Mesothelial cell of epicardium (in vitro differentiated cells): ENCODE data around the gene RPRML. TPM values are rescaled to one million over a fixed set of nuclear protein-coding genes. Genes with fewer than 3 reads are reported as not detected.
"Not testable (repeated sequence)": the region's sequence is repeated elsewhere in the genome, so short reads cannot be mapped to it uniquely, and the experiment has no call there.

Experiments used
- DNase-seq, 2 experiments: peaks; one replicate each; pipeline ENCODE4 v3.0.0; 2021; ENCODE audit warnings: low spot score in 2 of 2; ENCODE audit not compliant: unreplicated experiment in 2 of 2
- H3K27ac Mint-ChIP-seq: 2 replicates; pipeline ENCODE4 v1.8.0; 2021; ENCODE audit warnings: mixed read lengths
- H3K27me3 Mint-ChIP-seq: 2 replicates; pipeline ENCODE4 v1.8.0; 2021; ENCODE audit warnings: low read depth, mixed read lengths
- H3K36me3 Mint-ChIP-seq: 2 replicates; pipeline ENCODE4 v1.8.0; 2021; ENCODE audit warnings: mixed read lengths
- H3K4me1 Mint-ChIP-seq: 2 replicates; pipeline ENCODE4 v1.8.0; 2021; ENCODE audit warnings: mixed read lengths
- H3K4me3 Mint-ChIP-seq: 2 replicates; pipeline ENCODE4 v1.8.0; 2021; ENCODE audit warnings: mild to moderate bottlenecking, moderate library complexity, mixed read lengths
- H3K9me3 Mint-ChIP-seq: 2 replicates; pipeline ENCODE4 v1.8.0; 2021; ENCODE audit warnings: mixed read lengths
- total RNA-seq: library from RNA; stranded (reverse); gene quantifications from 3 replicates; pipeline ENCODE4 v1.2.1, GENCODE V29; 2021
- TF ChIP-seq, protein P1 (sequence below): fragments of 200-600 bp; sonication (generic); IDR thresholded peaks from one replicate; pipeline ENCODE4 v1.5.0; 2021; ENCODE audit warnings: antibody characterized with exemption; ENCODE audit not compliant: unreplicated experiment

RPRML gene
- not detected in 3 replicates for total RNA-seq

DNA sequence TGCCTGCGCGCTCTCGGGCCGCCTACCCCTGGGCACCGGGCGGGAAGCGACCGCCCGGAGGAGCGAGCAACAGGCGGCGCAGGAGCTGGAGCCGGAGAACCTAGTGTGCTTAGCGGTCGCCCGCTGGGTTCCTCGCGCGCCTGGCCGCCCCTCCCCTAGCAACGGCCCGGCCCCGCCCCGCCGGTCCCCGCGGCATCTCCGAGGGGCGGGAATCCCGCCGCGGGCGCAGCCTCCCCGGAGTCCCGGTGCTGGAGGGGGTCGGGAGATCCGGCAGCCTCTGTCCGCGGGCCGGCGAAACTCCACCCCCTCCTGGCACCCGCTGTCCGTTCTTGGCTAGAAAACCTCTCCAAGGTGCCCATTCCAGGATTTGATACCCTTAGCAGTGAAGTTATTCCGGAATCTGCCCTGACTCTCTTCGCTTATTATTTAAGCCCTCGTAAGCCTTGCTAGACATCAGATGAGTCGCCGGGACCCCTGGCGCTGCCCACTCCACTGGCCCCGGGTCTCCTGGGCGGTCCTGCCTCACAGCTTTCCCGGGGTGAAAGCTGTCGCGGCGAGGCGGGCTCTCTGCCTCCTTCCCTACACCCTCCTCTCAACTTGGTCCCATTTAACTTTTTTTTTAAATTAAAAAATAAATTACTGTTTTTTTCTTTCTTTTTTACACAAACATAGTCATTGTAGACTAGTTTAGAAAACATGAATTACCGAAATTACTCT lies at the start of gene RPRML:
TSS of gene RPRML (minus strand) at position 107 of the 717 bp plus-strand sequence. CDS start 246 bp downstream, outside the sequence.
- no peaks in the 10 kb centered on the region for H3K9me3 Mint-ChIP-seq
- no peak within 1 kb of the TSS for H3K27ac Mint-ChIP-seq
- peak in 1 of 2 experiments; percentile 54 for DNase-seq
- H3K27me3 Mint-ChIP-seq: peaks cover 74% of the 10 kb centered on the region
- H3K4me3 Mint-ChIP-seq: peak within 1 kb of the TSS; percentile 78
- peaks cover 9% of the 10 kb centered on the region for H3K4me1 Mint-ChIP-seq
- H3K36me3 Mint-ChIP-seq: no peaks in the 10 kb centered on the region
- TF ChIP-seq, protein P1, sequence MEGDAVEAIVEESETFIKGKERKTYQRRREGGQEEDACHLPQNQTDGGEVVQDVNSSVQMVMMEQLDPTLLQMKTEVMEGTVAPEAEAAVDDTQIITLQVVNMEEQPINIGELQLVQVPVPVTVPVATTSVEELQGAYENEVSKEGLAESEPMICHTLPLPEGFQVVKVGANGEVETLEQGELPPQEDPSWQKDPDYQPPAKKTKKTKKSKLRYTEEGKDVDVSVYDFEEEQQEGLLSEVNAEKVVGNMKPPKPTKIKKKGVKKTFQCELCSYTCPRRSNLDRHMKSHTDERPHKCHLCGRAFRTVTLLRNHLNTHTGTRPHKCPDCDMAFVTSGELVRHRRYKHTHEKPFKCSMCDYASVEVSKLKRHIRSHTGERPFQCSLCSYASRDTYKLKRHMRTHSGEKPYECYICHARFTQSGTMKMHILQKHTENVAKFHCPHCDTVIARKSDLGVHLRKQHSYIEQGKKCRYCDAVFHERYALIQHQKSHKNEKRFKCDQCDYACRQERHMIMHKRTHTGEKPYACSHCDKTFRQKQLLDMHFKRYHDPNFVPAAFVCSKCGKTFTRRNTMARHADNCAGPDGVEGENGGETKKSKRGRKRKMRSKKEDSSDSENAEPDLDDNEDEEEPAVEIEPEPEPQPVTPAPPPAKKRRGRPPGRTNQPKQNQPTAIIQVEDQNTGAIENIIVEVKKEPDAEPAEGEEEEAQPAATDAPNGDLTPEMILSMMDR: no peak

DNA sequence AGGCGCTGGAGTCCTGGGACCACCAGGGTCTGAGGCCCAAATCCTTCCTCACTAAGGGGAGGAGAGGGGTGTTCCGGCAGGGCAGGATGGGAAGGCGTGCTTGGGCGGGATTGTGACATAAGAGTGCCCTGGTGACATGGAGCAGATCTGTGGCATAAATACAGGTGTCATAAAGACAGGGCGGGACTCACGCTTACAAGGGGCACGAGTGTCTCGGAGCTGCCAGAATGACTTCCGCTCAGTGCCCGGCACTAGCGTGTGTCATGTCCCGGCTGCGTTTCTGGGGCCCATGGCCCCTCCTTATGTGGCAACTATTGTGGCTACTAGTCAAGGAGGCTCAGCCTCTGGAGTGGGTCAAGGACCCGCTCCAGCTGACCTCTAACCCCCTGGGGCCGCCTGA lies 37.9 kb upstream of the RPRML start:
- not testable (repeated sequence) for H3K36me3 Mint-ChIP-seq, DNase-seq, H3K27ac Mint-ChIP-seq, H3K4me3 Mint-ChIP-seq, H3K9me3 Mint-ChIP-seq, H3K27me3 Mint-ChIP-seq, H3K4me1 Mint-ChIP-seq

DNA sequence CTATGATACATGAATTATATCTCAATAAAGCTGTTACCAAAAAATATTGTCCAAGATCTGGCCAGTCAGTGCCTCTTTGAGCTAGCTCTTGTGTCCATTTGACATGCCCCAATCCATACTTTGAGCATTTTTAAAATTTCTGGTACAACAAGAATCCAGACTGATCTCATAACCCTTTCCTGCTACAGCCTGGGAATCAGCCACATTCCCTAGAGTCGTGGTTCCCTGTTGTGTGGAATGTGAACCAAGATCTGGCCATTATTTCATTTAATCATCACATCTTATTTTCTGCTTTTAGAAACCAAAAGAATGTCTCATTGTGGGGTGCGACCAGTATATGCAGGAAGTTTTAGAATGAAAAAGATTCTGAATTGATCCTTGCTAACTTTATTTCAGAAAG lies 34.3 kb upstream of the RPRML start:
- no peak for DNase-seq
- Mint-ChIP-seq H3K9me3 (no peaks in the 10 kb centered on the region), H3K27ac (no peak overlapping the region), H3K4me1 (no peaks in the 10 kb centered on the region), H3K27me3 (no peaks in the 10 kb centered on the region), H3K4me3 (no peak overlapping the region), H3K36me3 (peaks cover 3% of the 10 kb centered on the region)
- TF ChIP-seq, protein P1: no peak

DNA sequence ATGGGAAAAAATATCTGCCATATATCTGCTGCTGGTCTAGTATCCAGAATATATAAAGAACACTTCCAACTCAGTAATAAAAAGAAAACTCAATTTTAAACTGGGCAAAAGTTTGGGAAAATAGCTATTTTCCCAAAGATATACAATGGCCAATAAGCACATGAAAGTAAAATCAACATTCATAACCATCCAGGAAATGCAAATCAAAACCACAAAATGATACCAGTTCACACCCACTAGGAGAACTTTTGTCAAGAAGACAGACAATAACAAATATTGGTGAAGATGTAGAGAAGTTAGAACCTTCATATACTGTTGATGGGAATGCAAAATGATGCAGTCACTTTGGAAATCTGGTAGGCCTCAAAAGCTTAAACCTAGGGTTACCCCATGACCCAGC lies 33.4 kb upstream of the RPRML start:
- TF ChIP-seq, protein P1: no peak
- H3K9me3 Mint-ChIP-seq: no peaks in the 10 kb centered on the region
- H3K4me1 Mint-ChIP-seq: no peaks in the 10 kb centered on the region
- peaks cover 3% of the 10 kb centered on the region for H3K36me3 Mint-ChIP-seq
- no peak overlapping the region for H3K4me3 Mint-ChIP-seq
- no peak for DNase-seq
- H3K27ac Mint-ChIP-seq: no peak overlapping the region
- H3K27me3 Mint-ChIP-seq: no peaks in the 10 kb centered on the region

DNA sequence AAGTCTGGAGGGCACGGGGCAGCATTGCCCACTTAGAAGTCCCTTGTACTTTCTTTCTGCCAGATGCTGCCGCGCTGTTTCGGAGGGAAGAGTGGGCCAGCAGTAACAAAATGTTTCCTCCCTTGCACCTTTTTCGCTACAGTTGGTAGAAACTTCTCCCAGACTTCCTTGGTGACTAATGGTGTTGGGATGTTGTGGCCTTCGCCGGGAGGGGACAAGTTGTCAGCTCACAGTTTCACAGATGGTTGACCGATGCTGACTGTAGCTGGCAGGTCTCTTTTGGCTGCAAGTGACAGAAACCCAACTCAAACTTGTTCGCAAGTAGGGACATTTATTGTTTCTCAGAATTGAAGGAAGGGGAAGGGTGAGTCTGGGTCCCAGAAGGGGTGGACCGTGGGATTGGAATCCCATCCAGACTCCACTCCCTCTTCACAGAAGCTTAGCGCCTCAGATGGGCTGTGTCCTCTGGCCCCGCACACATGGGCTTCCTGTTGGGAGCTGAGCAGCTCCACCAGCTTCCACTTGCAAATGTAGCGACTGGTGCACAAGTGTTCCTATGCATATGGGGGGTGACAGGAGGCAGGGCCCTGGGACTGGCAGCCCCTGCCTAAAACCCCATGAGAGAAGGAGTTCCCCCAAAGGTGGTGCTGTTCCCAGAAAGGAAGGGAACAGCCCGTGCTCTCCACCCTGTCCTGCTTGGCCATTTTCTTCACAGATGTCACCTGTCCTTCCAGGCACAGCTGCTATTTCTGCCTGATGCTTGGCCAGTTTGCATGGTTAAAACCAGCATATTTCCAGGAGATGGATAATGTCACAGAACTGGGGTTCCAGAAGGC lies 30.9 kb upstream of the RPRML start:
- Mint-ChIP-seq H3K9me3 (no peaks in the 10 kb centered on the region), H3K4me1 (no peaks in the 10 kb centered on the region), H3K36me3 (peaks cover 3% of the 10 kb centered on the region), H3K4me3 (no peak overlapping the region), H3K27ac (no peak overlapping the region), H3K27me3 (no peaks in the 10 kb centered on the region)
- DNase-seq: no peak
- TF ChIP-seq, protein P1: no peak

DNA sequence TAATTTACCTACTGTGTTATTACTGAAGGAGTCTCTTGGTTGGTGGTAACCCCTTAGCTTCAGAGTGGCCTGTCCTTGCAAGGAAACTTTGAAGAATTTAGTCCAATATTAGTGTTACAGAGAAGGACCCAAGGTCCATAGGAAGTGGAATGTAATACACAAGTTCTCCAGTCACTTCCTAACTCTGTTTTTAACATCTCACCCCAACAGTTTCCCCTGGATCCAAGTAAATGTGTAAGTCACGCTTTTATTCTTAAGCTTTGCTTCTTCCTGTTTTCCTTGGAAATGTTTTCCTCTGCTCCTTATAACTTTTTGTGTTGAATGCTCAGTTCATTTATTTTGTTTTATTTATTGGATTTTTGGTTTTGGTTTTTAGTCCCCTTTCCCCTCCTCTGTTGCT lies 25.9 kb upstream of the RPRML start:
- no peak overlapping the region for H3K4me3 Mint-ChIP-seq
- DNase-seq: no peak
- H3K27ac Mint-ChIP-seq: no peak overlapping the region
- H3K36me3 Mint-ChIP-seq: no peaks in the 10 kb centered on the region
- no peaks in the 10 kb centered on the region for H3K9me3 Mint-ChIP-seq
- TF ChIP-seq, protein P1: no peak
- H3K27me3 Mint-ChIP-seq: no peaks in the 10 kb centered on the region
- no peaks in the 10 kb centered on the region for H3K4me1 Mint-ChIP-seq

DNA sequence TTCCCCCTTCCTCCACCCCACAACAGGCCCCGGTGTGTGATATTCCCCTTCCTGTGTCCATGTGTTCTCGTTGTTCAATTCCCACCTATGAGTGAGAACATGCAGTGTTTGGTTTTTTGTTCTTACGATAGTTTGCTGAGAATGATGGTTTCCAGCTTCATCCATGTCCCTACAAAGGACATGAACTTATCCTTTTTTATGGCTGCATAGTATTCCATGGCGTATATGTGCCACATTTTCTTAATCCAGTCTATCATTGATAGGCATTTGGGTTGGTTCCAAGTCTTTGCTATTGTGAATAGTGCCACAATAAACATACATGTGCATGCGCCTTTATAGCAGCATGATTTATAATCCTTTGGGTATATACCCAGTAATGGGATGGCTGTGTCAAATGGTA lies 24.8 kb upstream of the RPRML start:
- not testable (repeated sequence) for H3K36me3 Mint-ChIP-seq, DNase-seq, H3K27me3 Mint-ChIP-seq, H3K4me3 Mint-ChIP-seq, H3K9me3 Mint-ChIP-seq, H3K27ac Mint-ChIP-seq, H3K4me1 Mint-ChIP-seq
